Uterus (tissue), 2 donors: ENCODE data around the gene ZNF566.

ENCODE experiments used
- CTCF ChIP-seq, 4 experiments: fragments of 200-600 bp in 2 of 4; fragments of 450-650 bp in 2 of 4; sonication (generic) in 2 of 4; IDR thresholded peaks; one replicate each; pipeline ENCODE4 v1.5.1; 2016 to 2019; ENCODE audit warnings: antibody characterized with exemption in 4 of 4, mild to moderate bottlenecking in 2 of 4, moderate library complexity in 1 of 4
- POLR2A ChIP-seq, 2 donors: fragments of 450-650 bp; IDR thresholded peaks; one replicate each; pipeline ENCODE4 v1.6.1; 2016; ENCODE audit warnings: antibody characterized with exemption in 2 of 2, mild to moderate bottlenecking in 1 of 2, moderate library complexity in 1 of 2

GRCh38 chr19:36456831-36457230, 32.5 kb downstream of the ZNF566 start:
- no peak for TF ChIP-seq CTCF (IDR thresholded peaks at IDR 0.05)
- no peak for TF ChIP-seq POLR2A (IDR thresholded peaks at IDR 0.05)
